Measurements from ENCODE around the gene MAPK8. TPM values are rescaled to one million over a fixed set of nuclear protein-coding genes. Genes with fewer than 3 reads are reported as not detected.
A peak's percentile ranks its signal among the peaks of the same experiment; 100 is the strongest.

Gene MAPK8
- total RNA-seq, 1 donor from 2014 or later = 49.4 TPM

GRCh38 chr10:48363617-48364355, 57.3 kb downstream of the MAPK8 start:
- ATAC-seq (peak; percentile 64), DNase-seq (ENCODE audit: low spot score) (no peak)
- intact Hi-C loops (cut with DNase I) = no loop called here

DNA sequence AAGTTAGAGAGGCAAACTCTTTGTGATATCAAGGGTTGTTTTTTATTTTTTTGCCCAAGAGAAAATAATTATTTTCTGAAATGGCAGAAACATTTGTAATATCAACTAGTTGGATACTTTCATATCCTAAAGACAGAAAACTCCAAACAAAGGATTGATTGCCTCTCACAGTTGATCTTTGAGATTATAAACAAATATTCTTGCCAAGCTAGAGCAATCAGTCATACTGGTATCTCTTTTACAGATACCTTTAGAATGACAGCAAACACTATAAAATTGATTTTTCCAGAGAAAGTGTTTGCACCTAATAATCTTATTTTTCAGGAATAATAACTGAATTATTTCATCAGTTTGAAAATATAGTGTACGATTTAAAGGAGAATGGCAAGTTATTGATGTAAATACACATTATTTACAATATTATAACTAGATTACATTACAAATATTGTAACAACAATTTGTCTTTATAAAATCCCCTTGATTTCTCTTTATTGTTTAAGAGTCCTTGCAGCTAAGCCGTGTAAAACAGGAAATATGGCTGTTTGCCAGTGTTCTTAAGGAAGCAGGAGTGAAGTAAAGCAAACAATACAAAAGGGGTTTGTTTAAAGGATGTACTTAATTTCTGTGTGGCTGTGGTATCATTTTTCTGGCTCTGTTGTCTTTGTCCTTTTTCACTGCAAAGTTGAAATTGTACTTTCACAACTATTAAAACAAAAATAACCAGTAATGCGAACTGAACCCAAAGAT, 58.4 kb downstream of the MAPK8 start:
- ATAC-seq (no peak), DNase-seq (ENCODE audit: low spot score) (no peak)
- intact Hi-C loops (cut with DNase I) = loop anchor here (5.0 kb wide), 1 partner anchor 292 kb away; no protein-coding TSS in a partner anchor

- no peak for ATAC-seq
- no peak for DNase-seq (ENCODE audit: low spot score)
- intact Hi-C loops (cut with DNase I) = loop anchor here (5.0 kb wide), 1 partner anchor 292 kb away; no protein-coding TSS in a partner anchor
Measured at GRCh38 chr10:48365668-48366067, 59.2 kb downstream of the MAPK8 start.

- DNase-seq (ENCODE audit: low spot score) = no peak
- intact Hi-C loops (cut with DNase I) = loop anchor here (5.0 kb wide), 1 partner anchor 291 kb away; no protein-coding TSS in a partner anchor
- no peak for ATAC-seq
Measured at GRCh38 chr10:48366261-48366660, 59.8 kb downstream of the MAPK8 start.

GRCh38 chr10:48369501-48369900, 63.0 kb downstream of the MAPK8 start:
- no peak for ATAC-seq
- intact Hi-C loops (cut with DNase I) = loop anchor here (5.0 kb wide), 1 partner anchor 288 kb away; no protein-coding TSS in a partner anchor
- no peak for DNase-seq (ENCODE audit: low spot score)

DNA sequence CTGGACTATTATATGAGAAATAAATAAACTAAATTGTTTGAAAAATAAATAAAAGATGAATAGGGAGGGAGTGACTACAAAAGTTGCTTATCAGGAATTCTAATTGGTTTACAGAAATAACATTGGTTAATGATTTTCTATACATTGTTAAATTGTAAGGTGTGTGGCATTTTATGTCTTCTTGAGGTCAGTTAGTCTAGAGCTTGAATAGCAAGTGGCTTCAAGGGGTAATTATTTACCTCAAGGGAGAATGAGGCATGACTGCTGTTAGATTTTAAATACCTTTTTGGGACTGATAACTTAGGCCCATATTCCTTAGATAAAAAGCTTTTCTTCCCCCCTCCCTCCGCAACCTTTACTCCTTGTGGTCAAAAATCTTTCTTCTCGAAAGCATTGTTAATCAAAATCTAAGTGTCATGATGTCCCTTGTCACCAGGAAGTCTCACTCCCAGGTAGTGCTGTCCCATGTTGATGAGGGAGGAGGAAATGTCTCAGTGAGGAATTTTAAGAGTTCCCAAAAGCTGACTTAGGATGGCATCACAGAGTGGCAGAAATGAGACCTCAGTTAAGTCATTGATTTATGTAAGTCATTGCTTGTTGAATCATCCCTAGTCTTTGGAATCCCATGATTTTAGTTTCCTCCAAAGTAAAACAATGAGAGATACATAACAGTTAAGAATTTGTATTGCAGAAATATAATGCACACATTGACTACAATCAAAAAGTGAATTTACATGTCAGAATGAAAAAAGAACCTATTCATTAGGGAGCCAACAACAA, 71.5 kb downstream of the MAPK8 start:
- no peak for ATAC-seq
- no peak for DNase-seq (ENCODE audit: low spot score)
- intact Hi-C loops (cut with DNase I) = no loop called here

DNA sequence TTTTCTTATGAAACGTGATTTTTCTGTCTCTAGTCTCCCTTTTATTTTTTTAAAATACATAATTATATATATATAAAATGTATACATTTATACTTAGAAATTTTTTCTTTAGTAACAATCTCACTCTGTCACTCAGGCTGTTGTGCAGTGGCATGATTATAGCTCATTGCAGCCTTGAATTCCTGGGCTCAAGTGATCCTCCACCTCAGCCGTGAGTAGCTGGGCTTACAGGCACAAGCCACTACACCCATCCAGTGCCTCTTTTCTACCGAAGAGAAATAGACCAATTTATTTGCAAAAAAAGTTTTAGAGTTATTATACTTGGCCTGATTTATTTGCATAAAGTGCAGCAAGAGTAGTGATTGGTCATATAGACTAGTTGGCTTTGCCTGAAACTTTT, 72.2 kb downstream of the MAPK8 start:
- intact Hi-C loops (cut with DNase I) = no loop called here
- no peak for ATAC-seq
- no peak for DNase-seq (ENCODE audit: low spot score)

DNA sequence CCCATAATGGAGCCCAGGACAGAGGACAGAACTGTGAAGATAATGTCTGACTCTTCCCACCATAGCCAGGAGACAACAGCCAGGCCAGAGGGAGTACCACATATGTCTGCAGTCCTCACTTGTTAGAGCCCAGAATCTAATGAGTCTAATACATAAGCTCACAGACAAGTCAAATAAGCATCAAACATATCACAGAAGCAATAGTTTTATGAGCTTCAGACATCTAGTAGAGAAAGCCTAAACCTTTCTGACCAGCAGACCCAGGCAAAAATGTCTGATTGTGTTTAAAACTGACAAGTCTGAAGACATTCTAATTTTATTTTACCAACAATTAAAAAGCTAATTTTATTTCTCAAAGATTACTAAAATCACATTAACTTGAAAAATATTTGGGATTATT, 75.5 kb downstream of the MAPK8 start:
- intact Hi-C loops (cut with DNase I) = no loop called here
- ATAC-seq (no peak), DNase-seq (ENCODE audit: low spot score) (no peak)

DNA sequence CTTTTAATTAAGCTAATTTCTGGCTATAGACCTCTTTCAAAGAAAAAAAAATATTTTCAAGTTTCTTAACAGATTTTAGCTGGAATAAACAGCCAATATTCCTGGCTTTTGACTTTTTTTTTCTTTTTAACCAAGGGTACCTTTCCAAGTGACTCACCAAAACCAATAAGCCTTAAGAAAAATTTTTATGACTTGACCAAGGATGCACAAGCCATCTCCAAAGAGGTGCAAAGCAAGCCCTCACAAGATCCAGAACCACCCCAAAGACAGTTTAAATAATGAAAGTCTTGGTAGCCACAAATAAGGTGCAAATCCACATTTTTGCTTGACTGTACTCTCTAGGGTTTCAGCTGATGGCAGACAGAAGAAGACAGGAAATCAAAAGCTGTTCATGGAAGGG, 76.5 kb downstream of the MAPK8 start:
- intact Hi-C loops (cut with DNase I) = no loop called here
- ATAC-seq (no peak), DNase-seq (ENCODE audit: low spot score) (no peak)

DNA sequence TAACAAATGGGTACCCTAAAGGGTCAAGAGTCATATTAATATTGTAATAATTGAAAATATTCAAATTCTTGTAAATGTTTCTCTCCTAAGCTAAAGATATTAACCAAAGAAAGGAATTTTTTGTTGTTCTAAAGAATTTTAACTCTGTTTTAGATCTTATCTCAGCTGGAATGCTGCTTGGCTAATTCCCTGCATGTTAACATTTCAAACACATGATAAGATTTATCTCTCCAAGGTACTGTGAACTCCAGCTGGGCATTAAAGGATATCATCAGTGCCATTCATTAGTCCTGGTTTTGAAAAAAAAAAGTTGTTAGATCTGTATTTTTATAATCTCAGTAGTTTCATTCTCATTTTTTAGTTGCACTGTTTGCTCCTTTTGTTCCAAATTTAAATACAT, 76.9 kb downstream of the MAPK8 start:
- no peak for ATAC-seq
- DNase-seq (ENCODE audit: low spot score) = no peak
- intact Hi-C loops (cut with DNase I) = no loop called here

- intact Hi-C loops (cut with DNase I) = no loop called here
- no peak for ATAC-seq
- DNase-seq (ENCODE audit: low spot score) = no peak
Measured at GRCh38 chr10:48384699-48384982, 78.2 kb downstream of the MAPK8 start.

GRCh38 chr10:48389272-48389671, 82.8 kb downstream of the MAPK8 start:
- intact Hi-C loops (cut with DNase I) = no loop called here
- ATAC-seq = no peak
- no peak for DNase-seq (ENCODE audit: low spot score)

GRCh38 chr10:48389846-48390557, 83.5 kb downstream of the MAPK8 start:
- ATAC-seq = no peak

DNA sequence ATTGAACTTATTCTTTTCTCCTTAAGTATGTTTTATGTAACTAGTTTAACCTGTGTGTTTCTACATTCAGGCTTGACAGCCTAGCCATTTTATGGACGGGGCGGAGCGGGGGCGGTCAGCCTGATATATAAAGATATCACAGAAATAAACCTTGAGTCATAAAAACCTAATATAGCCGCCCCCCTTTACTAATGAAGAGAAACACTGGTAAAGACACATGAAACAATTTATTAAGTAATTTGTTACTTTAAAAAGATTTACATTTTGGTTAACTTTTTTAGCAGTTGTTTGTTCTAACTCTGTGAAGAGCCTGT, 84.0 kb downstream of the MAPK8 start:
- intact Hi-C loops (cut with DNase I) = no loop called here
- DNase-seq (ENCODE audit: low spot score) (no peak), ATAC-seq (no peak)

More at GRCh38 chr10:48389846-48390557, 83.5 kb downstream of the MAPK8 start:
- DNase-seq (ENCODE audit: low spot score) = no peak
- intact Hi-C loops (cut with DNase I) = no loop called here

DNA sequence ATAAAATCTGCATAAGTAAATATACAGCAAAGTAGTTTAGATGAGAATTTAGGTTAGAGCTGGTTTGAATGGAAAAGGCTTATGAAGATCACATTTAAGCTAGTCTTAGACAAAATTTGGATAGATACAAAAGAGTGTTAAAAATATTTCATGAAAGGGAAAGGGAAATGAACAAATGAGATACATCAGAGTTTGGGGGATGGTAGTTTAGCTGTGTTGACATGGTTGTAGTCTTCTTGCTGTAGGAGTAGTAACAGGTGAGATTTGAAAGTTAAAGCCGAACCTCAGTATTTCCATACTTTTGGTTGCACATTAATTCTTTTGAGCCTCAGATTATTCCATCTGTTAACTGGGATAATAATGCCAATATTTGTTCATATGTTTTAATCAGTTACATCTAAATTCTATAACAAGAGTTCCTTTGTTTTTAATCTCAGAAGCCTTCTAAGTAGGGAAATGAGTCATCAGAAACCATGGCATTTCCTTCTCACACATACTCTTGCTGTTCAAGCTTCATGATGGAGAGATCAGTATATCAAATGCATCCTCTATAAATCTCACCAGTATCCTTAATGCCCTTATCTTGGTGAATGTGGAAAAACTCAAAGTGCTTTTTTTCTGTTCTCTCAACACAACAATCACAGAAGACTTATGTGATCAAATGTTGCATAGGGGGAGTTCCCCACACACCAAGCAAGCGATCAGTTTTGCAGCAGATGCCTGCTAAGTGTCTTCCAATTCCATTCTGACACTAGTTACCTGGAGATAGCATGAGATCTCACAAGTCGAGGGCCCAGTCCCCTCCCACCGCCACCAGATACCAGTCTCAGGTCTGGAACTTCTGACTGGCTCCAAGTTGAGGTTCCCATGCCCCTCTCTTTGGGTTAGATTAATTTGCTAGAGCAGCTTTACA, 84.7 kb downstream of the MAPK8 start:
- intact Hi-C loops (cut with DNase I) = no loop called here
- ATAC-seq = no peak
- no peak for DNase-seq (ENCODE audit: low spot score)

DNA sequence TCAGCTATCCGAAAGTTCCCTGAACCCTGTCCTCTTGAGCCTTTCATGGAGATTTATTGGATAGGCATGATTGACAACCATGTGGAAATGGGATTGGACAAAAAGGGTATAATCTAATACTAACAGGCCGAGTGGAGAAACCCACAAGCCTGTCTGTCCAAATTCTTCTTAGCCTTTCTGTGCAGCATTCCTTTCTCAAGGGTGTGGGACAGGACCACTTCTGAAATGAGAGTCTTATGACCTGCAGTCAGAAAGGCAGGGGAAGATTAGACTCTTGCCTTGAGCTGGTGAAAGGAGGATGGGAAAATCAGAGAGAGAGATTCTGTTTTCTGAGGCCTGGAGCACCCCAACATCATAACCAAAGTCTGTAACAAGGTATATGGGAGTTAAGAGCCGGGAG, 85.5 kb downstream of the MAPK8 start:
- no peak for DNase-seq (ENCODE audit: low spot score)
- no peak for ATAC-seq
- intact Hi-C loops (cut with DNase I) = no loop called here

- no peak for DNase-seq (ENCODE audit: low spot score)
- intact Hi-C loops (cut with DNase I) = no loop called here
- ATAC-seq = no peak
Measured at GRCh38 chr10:48398261-48398660, 91.8 kb downstream of the MAPK8 start.

DNA sequence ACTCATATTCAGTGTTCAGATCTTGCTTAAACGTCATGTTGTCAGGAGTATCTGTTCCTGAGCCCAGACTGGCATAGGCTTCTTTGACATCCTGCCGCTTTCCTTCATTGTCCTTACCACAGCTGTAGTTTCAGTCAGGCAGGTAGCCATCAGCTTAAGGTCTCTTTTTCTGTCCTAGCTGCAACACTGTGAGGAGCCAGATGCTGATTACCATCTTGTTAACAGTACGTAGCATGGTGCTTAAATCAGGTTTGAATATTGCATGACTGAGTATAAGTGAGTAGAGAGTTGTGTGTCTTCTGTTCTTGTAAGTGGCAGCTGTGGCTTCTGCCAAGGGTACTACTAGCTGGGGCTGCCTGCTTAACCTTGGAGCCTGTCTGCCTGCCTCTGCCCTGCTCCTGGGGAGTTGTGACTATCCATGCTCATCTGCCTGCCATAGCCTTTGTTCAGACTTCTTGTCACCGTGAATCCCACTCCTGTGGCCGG, 92.6 kb downstream of the MAPK8 start:
- ATAC-seq (no peak), DNase-seq (ENCODE audit: low spot score) (no peak)
- intact Hi-C loops (cut with DNase I) = no loop called here

Measured in sciatic nerve (tissue), 2 donors.